Measurements from ENCODE around the gene WDR53. TPM values are rescaled to one million over a fixed set of nuclear protein-coding genes. Genes with fewer than 3 reads are reported as not detected.
"Not testable (repeated sequence)": the region's sequence is repeated elsewhere in the genome, so short reads cannot be mapped to it uniquely, and the experiment has no call there.

WDR53 gene
- polyA plus RNA-seq, 1 donor (not counting 4 experiments of a cell fraction or from before 2014, with no cell fraction given): 14.2 TPM

GRCh38 chr3:196511108-196511507 is 57.2 kb downstream of the WDR53 start:
- H3K4me3 ChIP-seq (ENCODE audit: control insufficient read depth in 2 of 3, extremely low read depth in 1 of 3, insufficient read depth in 2 of 3, low read depth in 1 of 3, low read length in 3 of 3); H3K9ac ChIP-seq (ENCODE audit: control insufficient read depth, extremely low read depth, insufficient read depth, low read length); H3K27me3 ChIP-seq (ENCODE audit: control insufficient read depth, extremely low read depth, insufficient read depth, low read length); FAIRE-seq; H3K27ac ChIP-seq (ENCODE audit: control insufficient read depth, insufficient read depth, low read length); H3K36me3 ChIP-seq (ENCODE audit: control insufficient read depth in 2 of 2, extremely low read depth in 1 of 2, insufficient read depth in 2 of 2, low read length in 2 of 2); H3K79me2 ChIP-seq (ENCODE audit: control insufficient read depth, insufficient read depth, low read length); H2AFZ ChIP-seq (ENCODE audit: control insufficient read depth, low read length); H4K20me1 ChIP-seq (ENCODE audit: control insufficient read depth, extremely low read depth, insufficient read depth, low read length); H3K4me2 ChIP-seq (ENCODE audit: control insufficient read depth, extremely low read depth, insufficient read depth, low read depth, low read length); H3K9me1 ChIP-seq (ENCODE audit: control insufficient read depth, extremely low read depth, insufficient read depth, low read length); H3K4me1 ChIP-seq (ENCODE audit: control insufficient read depth, extremely low read depth, insufficient read depth, low read length); DNase-seq (ENCODE audit: low read depth, low spot score); H3K9me3 ChIP-seq (ENCODE audit: control insufficient read depth, low read depth, low read length): not testable (repeated sequence)
- dilution Hi-C loops (cut with MboI; ENCODE audit: extremely low pct_ligation_motif_present, low sequenced_read_pairs): loop anchor here (25.0 kb wide), 1 partner anchor 249 kb away; no protein-coding TSS in a partner anchor

GRCh38 chr3:196506687-196507086 is 61.7 kb downstream of the WDR53 start:
- Histone ChIP-seq H3K4me3 (ENCODE audit: control insufficient read depth in 2 of 3, extremely low read depth in 1 of 3, insufficient read depth in 2 of 3, low read depth in 1 of 3, low read length in 3 of 3) (no peak overlapping the region), H2AFZ (ENCODE audit: control insufficient read depth, low read length) (no peak overlapping the region), H3K9me1 (ENCODE audit: control insufficient read depth, extremely low read depth, insufficient read depth, low read length) (no peaks in the 10 kb centered on the region), H3K36me3 (ENCODE audit: control insufficient read depth in 2 of 2, extremely low read depth in 1 of 2, insufficient read depth in 2 of 2, low read length in 2 of 2) (no peaks in the 10 kb centered on the region), H3K4me1 (ENCODE audit: control insufficient read depth, extremely low read depth, insufficient read depth, low read length) (no peaks in the 10 kb centered on the region), H3K27me3 (ENCODE audit: control insufficient read depth, extremely low read depth, insufficient read depth, low read length) (no peaks in the 10 kb centered on the region), H3K4me2 (ENCODE audit: control insufficient read depth, extremely low read depth, insufficient read depth, low read depth, low read length) (no peak overlapping the region), H3K27ac (ENCODE audit: control insufficient read depth, insufficient read depth, low read length) (no peak overlapping the region), H3K79me2 (ENCODE audit: control insufficient read depth, insufficient read depth, low read length) (peaks cover 12% of the 10 kb centered on the region), H4K20me1 (ENCODE audit: control insufficient read depth, extremely low read depth, insufficient read depth, low read length) (no peaks in the 10 kb centered on the region), H3K9me3 (ENCODE audit: control insufficient read depth, low read depth, low read length) (peaks cover 2% of the 10 kb centered on the region), H3K9ac (ENCODE audit: control insufficient read depth, extremely low read depth, insufficient read depth, low read length) (no peak overlapping the region)
- no peak for TF ChIP-seq CTCF (optimal IDR thresholded peaks at IDR 0.05 in 1 of 3, IDR thresholded peaks at IDR 0.05 in 1 of 3, conservative IDR thresholded peaks at IDR 0.05 in 1 of 3; ENCODE audit: extremely low read depth in 1 of 3, insufficient read depth in 2 of 3, low read length in 3 of 3)
- no peak for TF ChIP-seq EZH2 (IDR thresholded peaks at IDR 0.05; ENCODE audit: low read length)
- dilution Hi-C loops (cut with MboI; ENCODE audit: extremely low pct_ligation_motif_present, low sequenced_read_pairs): loop anchor here (25.0 kb wide), 1 partner anchor 244 kb away; no protein-coding TSS in a partner anchor
- DNase-seq (ENCODE audit: low read depth, low spot score) (no peak), FAIRE-seq (no peak)

GRCh38 chr3:196504556-196504955 is 63.8 kb downstream of the WDR53 start:
- Histone ChIP-seq H3K79me2 (ENCODE audit: control insufficient read depth, insufficient read depth, low read length) (peaks cover 30% of the 10 kb centered on the region), H4K20me1 (ENCODE audit: control insufficient read depth, extremely low read depth, insufficient read depth, low read length) (no peaks in the 10 kb centered on the region), H3K9ac (ENCODE audit: control insufficient read depth, extremely low read depth, insufficient read depth, low read length) (no peak overlapping the region), H3K4me3 (ENCODE audit: control insufficient read depth in 2 of 3, extremely low read depth in 1 of 3, insufficient read depth in 2 of 3, low read depth in 1 of 3, low read length in 3 of 3) (no peak overlapping the region), H3K4me1 (ENCODE audit: control insufficient read depth, extremely low read depth, insufficient read depth, low read length) (peaks cover 8% of the 10 kb centered on the region), H3K9me1 (ENCODE audit: control insufficient read depth, extremely low read depth, insufficient read depth, low read length) (no peaks in the 10 kb centered on the region), H3K4me2 (ENCODE audit: control insufficient read depth, extremely low read depth, insufficient read depth, low read depth, low read length) (no peak overlapping the region), H3K27me3 (ENCODE audit: control insufficient read depth, extremely low read depth, insufficient read depth, low read length) (no peaks in the 10 kb centered on the region), H3K27ac (ENCODE audit: control insufficient read depth, insufficient read depth, low read length) (no peak overlapping the region), H3K36me3 (ENCODE audit: control insufficient read depth in 2 of 2, extremely low read depth in 1 of 2, insufficient read depth in 2 of 2, low read length in 2 of 2) (no peaks in the 10 kb centered on the region), H3K9me3 (ENCODE audit: control insufficient read depth, low read depth, low read length) (peaks cover 2% of the 10 kb centered on the region), H2AFZ (ENCODE audit: control insufficient read depth, low read length) (no peak overlapping the region)
- TF ChIP-seq CTCF (optimal IDR thresholded peaks at IDR 0.05 in 1 of 3, IDR thresholded peaks at IDR 0.05 in 1 of 3, conservative IDR thresholded peaks at IDR 0.05 in 1 of 3; ENCODE audit: extremely low read depth in 1 of 3, insufficient read depth in 2 of 3, low read length in 3 of 3): no peak
- TF ChIP-seq EZH2 (IDR thresholded peaks at IDR 0.05; ENCODE audit: low read length): no peak
- dilution Hi-C loops (cut with MboI; ENCODE audit: extremely low pct_ligation_motif_present, low sequenced_read_pairs): loop anchor here (25.0 kb wide), 1 partner anchor 242 kb away; no protein-coding TSS in a partner anchor
- FAIRE-seq (no peak), DNase-seq (ENCODE audit: low read depth, low spot score) (no peak)

Data from keratinocyte (primary cell).